ENCODE measurements around the gene PRKCH.

DNA sequence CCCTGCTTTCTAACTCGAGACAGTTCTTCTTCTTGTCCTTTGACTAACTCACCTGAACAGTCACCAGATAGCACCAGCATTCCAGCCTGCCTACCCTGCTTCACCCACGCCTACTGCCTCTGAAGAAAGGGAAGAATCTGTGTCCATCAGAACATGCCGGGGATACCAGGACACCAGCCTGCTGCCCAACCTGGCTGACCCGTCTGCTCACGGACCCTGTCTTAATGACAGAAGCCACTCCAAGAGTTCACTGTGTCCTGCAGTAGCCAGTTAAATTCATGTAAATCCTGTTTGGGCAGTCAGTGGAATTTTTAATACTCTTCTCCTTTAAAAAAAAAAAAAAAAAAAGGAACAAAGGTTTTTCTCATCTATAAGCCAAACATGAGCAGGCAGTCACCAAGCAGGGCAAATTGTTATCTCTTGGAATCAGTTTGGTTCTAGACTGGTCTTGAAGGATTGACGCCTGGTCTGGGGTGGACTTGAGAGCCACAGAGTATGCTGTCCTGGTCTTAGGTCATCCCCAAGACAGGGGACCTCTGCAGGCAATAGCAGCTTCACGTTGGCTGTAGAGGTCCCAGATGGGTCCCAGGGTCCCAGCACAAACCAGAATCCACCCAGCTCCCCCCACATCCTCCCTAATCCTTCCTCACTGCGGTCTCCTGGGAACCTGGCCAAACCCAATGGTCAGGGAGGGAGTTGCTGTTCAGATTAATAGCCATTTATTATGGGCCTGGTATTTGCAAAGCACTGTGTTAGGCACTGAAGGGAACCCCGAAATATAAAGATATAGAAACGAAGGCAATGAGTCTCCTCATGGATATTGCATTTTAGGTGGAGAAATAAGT is 192.8 kb downstream of the PRKCH start:
- TF ChIP-seq, protein P1, sequence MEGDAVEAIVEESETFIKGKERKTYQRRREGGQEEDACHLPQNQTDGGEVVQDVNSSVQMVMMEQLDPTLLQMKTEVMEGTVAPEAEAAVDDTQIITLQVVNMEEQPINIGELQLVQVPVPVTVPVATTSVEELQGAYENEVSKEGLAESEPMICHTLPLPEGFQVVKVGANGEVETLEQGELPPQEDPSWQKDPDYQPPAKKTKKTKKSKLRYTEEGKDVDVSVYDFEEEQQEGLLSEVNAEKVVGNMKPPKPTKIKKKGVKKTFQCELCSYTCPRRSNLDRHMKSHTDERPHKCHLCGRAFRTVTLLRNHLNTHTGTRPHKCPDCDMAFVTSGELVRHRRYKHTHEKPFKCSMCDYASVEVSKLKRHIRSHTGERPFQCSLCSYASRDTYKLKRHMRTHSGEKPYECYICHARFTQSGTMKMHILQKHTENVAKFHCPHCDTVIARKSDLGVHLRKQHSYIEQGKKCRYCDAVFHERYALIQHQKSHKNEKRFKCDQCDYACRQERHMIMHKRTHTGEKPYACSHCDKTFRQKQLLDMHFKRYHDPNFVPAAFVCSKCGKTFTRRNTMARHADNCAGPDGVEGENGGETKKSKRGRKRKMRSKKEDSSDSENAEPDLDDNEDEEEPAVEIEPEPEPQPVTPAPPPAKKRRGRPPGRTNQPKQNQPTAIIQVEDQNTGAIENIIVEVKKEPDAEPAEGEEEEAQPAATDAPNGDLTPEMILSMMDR (IDR thresholded peaks at IDR 0.05), result no peak
- TF ChIP-seq POLR2A (IDR thresholded peaks at IDR 0.05), result no peak
